Thoracic aorta (tissue), 2 donors: Measurements from ENCODE around the gene LAMC3. TPM values are rescaled to one million over a fixed set of nuclear protein-coding genes. Genes with fewer than 3 reads are reported as not detected.

Experiments
- ATAC-seq: fragments of 150-250 bp; one replicate; pipeline ENCODE4 v1.8.0; 2017; ENCODE audit warnings: low read depth; ENCODE audit not compliant: insufficient number of reproducible peaks, low FRiP score
- DNase-seq: peaks from one replicate; pipeline ENCODE4 v3.0.0-alpha.2; 2020; ENCODE audit warnings: low spot score
- H3K27ac ChIP-seq, 2 donors: fragments of 200-600 bp; sonication (generic); 1 replicate in 1 of 2; 2 replicates in 1 of 2; pipeline ENCODE4 v1.5.1; 2016; ENCODE audit warnings: mild to moderate bottlenecking in 2 of 2, moderate library complexity in 2 of 2
- H3K27me3 ChIP-seq: fragments of 200-600 bp; sonication (generic); replicated peaks from 2 replicates; pipeline ENCODE4 v1.6.0; 2016; ENCODE audit warnings: mild to moderate bottlenecking; ENCODE audit not compliant: insufficient read depth
- H3K36me3 ChIP-seq: fragments of 200-600 bp; sonication (generic); one replicate; pipeline ENCODE4 v1.5.1; 2016
- H3K4me1 ChIP-seq, 2 donors: fragments of 200-600 bp; sonication (generic); 1 replicate in 1 of 2; 2 replicates in 1 of 2; pipeline versions ENCODE4 v1.5.1 to v1.6.0; 2016; ENCODE audit warnings: low read depth in 2 of 2, mild to moderate bottlenecking in 1 of 2; ENCODE audit not compliant: control insufficient read depth in 1 of 2
- H3K4me3 ChIP-seq: fragments of 200-600 bp; sonication (generic); 2 replicates; pipeline ENCODE4 v1.5.1; 2016; ENCODE audit warnings: mild to moderate bottlenecking
- H3K9me3 ChIP-seq: fragments of 200-600 bp; sonication (generic); 2 replicates; pipeline ENCODE4 v1.5.1; 2016
- CTCF ChIP-seq: fragments of 200-600 bp; sonication (generic); IDR thresholded peaks from one replicate; pipeline ENCODE4 v1.5.1; 2019; ENCODE audit warnings: antibody characterized with exemption
- total RNA-seq, 2 donors: library from RNA; depleted of rRNA; stranded (reverse); fragments of >200 nt; gene quantifications; one replicate each; pipeline versions ENCODE4 v1.1.0 to v1.2.3, GENCODE V29; 2016

Gene LAMC3
- total RNA-seq, 2 donors from 2014 or later, result 0.54 to 2.8 TPM

DNA sequence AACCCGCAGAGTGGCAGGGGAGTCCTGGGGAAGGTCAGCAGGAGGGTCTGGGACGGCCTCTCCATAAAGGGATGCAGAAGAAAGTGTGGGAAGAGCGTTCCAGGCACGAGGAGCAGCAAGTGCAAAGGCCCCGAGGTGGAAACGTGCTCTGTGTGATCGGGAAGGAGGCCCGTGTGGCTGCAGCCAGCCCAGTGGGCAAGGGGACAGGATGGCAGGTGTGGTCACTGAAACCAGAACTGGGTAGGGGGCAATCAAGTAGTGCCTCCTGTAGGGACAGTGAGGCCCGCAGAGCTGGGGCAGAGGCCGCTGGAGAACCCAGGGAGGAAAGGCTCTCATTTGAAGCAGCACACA, 16.3 kb upstream of the LAMC3 start:
- no peaks in the 10 kb centered on the region for H3K9me3 ChIP-seq
- DNase-seq (no peak), ATAC-seq (no peak)
- no peak overlapping the region for H3K4me3 ChIP-seq
- no peaks in the 10 kb centered on the region for H3K4me1 ChIP-seq
- H3K27ac ChIP-seq, result no peak overlapping the region
- no peaks in the 10 kb centered on the region for H3K27me3 ChIP-seq
- TF ChIP-seq CTCF, result no peak
- H3K36me3 ChIP-seq, result no peaks in the 10 kb centered on the region

DNA sequence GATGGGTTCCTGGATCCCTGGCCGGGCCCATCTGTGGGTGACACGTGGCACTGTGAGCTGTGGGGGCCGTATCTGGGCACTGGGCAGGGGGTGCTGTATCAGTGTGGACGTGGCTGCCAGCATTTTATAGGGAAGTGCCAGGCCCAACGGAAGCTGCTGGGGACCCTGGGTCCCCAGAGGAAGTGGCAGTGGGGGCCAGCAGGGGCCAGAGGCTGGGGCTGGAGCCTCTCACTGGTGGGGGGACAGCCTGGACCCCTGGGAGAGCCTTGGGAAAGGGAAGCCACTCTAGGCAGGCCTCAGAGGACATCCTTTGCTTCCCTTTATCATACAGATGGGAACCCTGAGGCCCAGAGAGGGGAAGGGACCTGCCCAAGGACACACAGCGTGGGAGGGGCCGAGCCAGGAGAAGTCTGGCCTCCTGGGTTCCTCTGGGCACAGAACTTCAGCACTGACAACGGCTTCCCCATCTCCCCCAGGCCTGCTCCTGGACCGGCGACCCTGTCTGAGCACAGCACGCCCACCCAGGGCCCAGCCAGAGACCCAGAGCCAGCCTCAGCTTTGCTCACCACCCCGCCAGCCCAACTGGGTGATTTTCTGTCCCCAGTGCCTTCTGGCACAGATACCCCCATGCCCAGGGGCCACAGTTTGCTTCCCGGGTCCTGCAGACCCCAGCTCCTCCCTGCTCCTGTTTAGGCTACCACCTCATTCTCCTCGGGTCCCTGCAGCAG, 15.5 kb upstream of the LAMC3 start:
- Histone ChIP-seq H3K27ac (no peak overlapping the region), H3K4me1 (no peaks in the 10 kb centered on the region), H3K27me3 (no peaks in the 10 kb centered on the region), H3K36me3 (no peaks in the 10 kb centered on the region), H3K9me3 (no peaks in the 10 kb centered on the region), H3K4me3 (no peak overlapping the region)
- DNase-seq, result no peak
- no peak for TF ChIP-seq CTCF
- ATAC-seq, result no peak

DNA sequence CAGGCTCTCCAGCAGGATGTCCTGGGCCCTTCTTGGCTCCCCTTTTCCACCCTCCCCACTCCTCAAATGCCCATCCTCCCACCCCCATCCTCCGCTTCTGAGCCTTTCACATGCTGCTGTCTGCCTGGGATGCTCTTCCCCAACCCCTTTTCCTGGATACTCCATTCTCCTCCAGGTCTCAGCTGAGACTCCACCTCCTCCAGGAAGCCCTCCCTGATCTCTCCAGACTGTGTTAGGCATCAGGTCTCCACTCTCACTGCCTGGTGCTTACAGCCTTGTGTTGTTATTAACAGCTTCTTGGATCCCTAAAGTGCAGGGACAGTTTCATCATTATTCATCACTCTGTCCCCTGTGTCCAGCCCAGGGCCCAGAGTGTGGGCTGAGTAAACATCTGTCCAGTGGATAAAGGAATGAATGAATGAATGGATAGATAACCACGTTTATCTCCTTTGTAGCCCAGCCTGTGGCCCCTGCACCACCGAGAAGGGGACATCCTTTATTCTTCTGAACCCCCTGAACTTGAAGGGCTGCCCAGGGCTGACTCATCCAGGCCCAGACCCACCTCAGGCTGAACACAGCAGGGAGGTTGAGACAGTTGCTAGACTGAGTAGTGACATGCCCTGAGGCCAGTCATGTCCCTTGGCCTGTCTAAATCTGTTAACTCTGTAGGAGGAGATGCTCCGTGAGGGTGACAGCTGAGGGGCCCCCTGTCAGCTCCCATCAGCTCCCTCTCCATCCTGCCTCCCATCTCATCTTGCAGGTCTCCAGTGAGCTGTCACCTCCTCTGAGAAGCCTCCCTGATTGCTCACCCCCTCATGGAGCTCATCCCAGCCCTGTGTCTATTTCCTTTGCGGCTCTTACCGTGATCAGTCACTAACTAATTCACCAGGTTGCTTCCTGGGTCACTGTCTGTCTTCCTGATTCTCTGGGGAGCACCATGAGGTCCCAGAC, 14.6 kb upstream of the LAMC3 start:
- no peaks in the 10 kb centered on the region for H3K4me1 ChIP-seq
- TF ChIP-seq CTCF, result no peak
- H3K27ac ChIP-seq, result no peak overlapping the region
- no peak for ATAC-seq
- no peak for DNase-seq
- H3K36me3 ChIP-seq, result no peaks in the 10 kb centered on the region
- no peak overlapping the region for H3K4me3 ChIP-seq
- no peaks in the 10 kb centered on the region for H3K27me3 ChIP-seq
- no peaks in the 10 kb centered on the region for H3K9me3 ChIP-seq

GRCh38 chr9:130995086-130996011, 13.6 kb upstream of the LAMC3 start:
- no peaks in the 10 kb centered on the region for H3K36me3 ChIP-seq
- H3K4me3 ChIP-seq, result no peak overlapping the region
- no peaks in the 10 kb centered on the region for H3K9me3 ChIP-seq
- ATAC-seq (no peak), DNase-seq (no peak)
- no peak for TF ChIP-seq CTCF
- no peaks in the 10 kb centered on the region for H3K4me1 ChIP-seq
- no peaks in the 10 kb centered on the region for H3K27me3 ChIP-seq
- no peak overlapping the region for H3K27ac ChIP-seq
